Fibroblast of skin of right quadriceps (primary cell): Measurements from ENCODE around the gene KMT5B.

ENCODE experiments used
- DNase-seq: peaks from one replicate; pipeline ENCODE4 v3.0.0-alpha.2; 2013

Gene KMT5B

GRCh38 chr11:68116974-68117373 is 96.1 kb downstream of the KMT5B start:
- no peak for DNase-seq

DNA sequence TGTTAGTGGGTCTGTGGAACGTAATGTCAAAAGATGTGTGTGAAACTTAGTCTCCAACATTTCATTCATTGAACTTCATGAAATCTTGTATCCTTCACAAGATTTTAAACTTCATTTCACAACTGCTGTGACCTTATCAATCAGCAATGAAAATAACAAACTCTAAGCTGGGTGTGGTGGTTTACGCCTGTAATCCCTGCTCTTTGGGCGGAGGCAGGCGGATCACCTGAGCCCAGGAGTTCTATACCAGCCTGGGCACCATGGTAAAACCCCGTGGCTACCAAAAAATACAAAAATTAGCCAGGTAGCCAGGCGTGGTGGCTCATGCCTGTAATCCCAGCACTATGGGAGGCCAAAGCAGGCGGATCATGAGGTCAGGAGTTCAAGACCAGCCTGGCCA is 97.0 kb downstream of the KMT5B start:
- no peak for DNase-seq

GRCh38 chr11:68115285-68115684 is 97.8 kb downstream of the KMT5B start:
- no peak for DNase-seq

- no peak for DNase-seq
These were observed 99.1 kb downstream of the KMT5B start for GRCh38 chr11:68113986-68114385.

GRCh38 chr11:68107689-68108088 is 105.4 kb downstream of the KMT5B start:
- no peak for DNase-seq

GRCh38 chr11:68106165-68106940 is 106.7 kb downstream of the KMT5B start:
- no peak for DNase-seq
